Ishikawa (cell line): Measurements from ENCODE around the gene TJP1.

Source experiments
- CEBPB ChIP-seq: IDR thresholded peaks from 2 replicates; pipeline ENCODE4 v1.6.1; 2012
- CREB1 ChIP-seq: IDR thresholded peaks from 2 replicates; pipeline ENCODE4 v1.6.1; 2012; ENCODE audit warnings: low read depth
- EGR1 ChIP-seq: IDR thresholded peaks from 2 replicates; pipeline ENCODE4 v1.6.1; 2012
- EP300 ChIP-seq: IDR thresholded peaks from 2 replicates; pipeline ENCODE4 v1.6.1; 2012; ENCODE audit warnings: borderline replicate concordance
- NFIC ChIP-seq: IDR thresholded peaks from 2 replicates; pipeline ENCODE4 v1.6.1; 2012
- RAD21 ChIP-seq: IDR thresholded peaks from 2 replicates; pipeline ENCODE4 v1.6.1; 2012; ENCODE audit warnings: low read depth
- TAF1 ChIP-seq: IDR thresholded peaks from 2 replicates; pipeline ENCODE4 v1.6.1; 2012; ENCODE audit warnings: low read depth, mild to moderate bottlenecking
- TCF12 ChIP-seq: IDR thresholded peaks from 2 replicates; pipeline ENCODE4 v1.6.1; 2012; ENCODE audit warnings: low read depth
- TEAD4 ChIP-seq: IDR thresholded peaks from 2 replicates; pipeline ENCODE4 v1.6.1; 2012
- YY1 ChIP-seq: IDR thresholded peaks from 2 replicates; pipeline ENCODE4 v1.6.1; 2012; ENCODE audit warnings: low read depth
- ZBTB7A ChIP-seq: IDR thresholded peaks from 2 replicates; pipeline ENCODE4 v1.6.1; 2012; ENCODE audit warnings: low read depth
- TF ChIP-seq, protein P1 (sequence below): IDR thresholded peaks from 2 replicates; pipeline ENCODE4 v1.6.1; 2012
- TF ChIP-seq, protein P2 (sequence below): IDR thresholded peaks from 2 replicates; pipeline ENCODE4 v1.6.1; 2012; ENCODE audit warnings: low read depth, mild to moderate bottlenecking

DNA sequence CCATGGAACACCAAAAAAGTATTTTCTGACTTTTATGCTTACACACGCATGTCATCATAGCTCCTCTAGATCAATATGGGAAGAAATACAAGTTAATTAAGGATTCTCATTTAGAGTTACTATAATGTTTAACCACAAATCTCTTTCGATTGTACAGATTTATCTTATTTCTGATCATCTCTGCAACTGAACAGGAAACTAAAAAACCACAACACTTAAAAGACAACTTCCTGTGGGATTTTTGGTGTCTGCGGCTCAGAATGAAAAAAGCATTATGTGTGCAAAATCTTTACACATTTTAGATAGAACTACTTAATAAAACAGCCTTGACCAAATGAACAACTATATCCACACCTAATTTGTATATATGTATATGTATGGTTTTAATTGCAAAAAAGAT is 3.0 kb upstream of the TJP1 start:
- TF ChIP-seq TAF1 (no peak), NFIC (no peak), CEBPB (no peak), EP300 (no peak), ZBTB7A (no peak), CREB1 (no peak), YY1 (no peak), RAD21 (no peak), EGR1 (no peak), TEAD4 (no peak), TCF12 (no peak)
- TF ChIP-seq, protein P1, sequence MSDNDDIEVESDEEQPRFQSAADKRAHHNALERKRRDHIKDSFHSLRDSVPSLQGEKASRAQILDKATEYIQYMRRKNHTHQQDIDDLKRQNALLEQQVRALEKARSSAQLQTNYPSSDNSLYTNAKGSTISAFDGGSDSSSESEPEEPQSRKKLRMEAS = no peak
- TF ChIP-seq, protein P2, sequence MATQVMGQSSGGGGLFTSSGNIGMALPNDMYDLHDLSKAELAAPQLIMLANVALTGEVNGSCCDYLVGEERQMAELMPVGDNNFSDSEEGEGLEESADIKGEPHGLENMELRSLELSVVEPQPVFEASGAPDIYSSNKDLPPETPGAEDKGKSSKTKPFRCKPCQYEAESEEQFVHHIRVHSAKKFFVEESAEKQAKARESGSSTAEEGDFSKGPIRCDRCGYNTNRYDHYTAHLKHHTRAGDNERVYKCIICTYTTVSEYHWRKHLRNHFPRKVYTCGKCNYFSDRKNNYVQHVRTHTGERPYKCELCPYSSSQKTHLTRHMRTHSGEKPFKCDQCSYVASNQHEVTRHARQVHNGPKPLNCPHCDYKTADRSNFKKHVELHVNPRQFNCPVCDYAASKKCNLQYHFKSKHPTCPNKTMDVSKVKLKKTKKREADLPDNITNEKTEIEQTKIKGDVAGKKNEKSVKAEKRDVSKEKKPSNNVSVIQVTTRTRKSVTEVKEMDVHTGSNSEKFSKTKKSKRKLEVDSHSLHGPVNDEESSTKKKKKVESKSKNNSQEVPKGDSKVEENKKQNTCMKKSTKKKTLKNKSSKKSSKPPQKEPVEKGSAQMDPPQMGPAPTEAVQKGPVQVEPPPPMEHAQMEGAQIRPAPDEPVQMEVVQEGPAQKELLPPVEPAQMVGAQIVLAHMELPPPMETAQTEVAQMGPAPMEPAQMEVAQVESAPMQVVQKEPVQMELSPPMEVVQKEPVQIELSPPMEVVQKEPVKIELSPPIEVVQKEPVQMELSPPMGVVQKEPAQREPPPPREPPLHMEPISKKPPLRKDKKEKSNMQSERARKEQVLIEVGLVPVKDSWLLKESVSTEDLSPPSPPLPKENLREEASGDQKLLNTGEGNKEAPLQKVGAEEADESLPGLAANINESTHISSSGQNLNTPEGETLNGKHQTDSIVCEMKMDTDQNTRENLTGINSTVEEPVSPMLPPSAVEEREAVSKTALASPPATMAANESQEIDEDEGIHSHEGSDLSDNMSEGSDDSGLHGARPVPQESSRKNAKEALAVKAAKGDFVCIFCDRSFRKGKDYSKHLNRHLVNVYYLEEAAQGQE = no peak
